Uterus (tissue), 4 donors: ENCODE results near the gene ADH1C. TPM values are rescaled to one million over a fixed set of nuclear protein-coding genes. Genes with fewer than 3 reads are reported as not detected.

Source experiments
- DNase-seq, 2 donors: peaks; one replicate each; pipeline ENCODE4 v3.0.0-alpha.2; 2019 to 2020
- H3K27ac ChIP-seq, 2 donors: fragments of 200-600 bp; sonication (generic); 1 replicate in 1 of 2; 2 replicates in 1 of 2; pipeline ENCODE4 v1.5.1; 2016 to 2018
- H3K27me3 ChIP-seq, 2 donors: fragments of 200-600 bp; sonication (generic); one replicate each; pipeline ENCODE4 v1.5.1; 2018 to 2019; ENCODE audit warnings: control low read depth in 1 of 2
- H3K36me3 ChIP-seq, 2 donors: fragments of 200-600 bp; sonication (generic); one replicate each; pipeline ENCODE4 v1.5.1; 2019; ENCODE audit warnings: control low read depth in 1 of 2
- H3K4me1 ChIP-seq, 2 donors: fragments of 200-600 bp; sonication (generic); one replicate each; pipeline ENCODE4 v1.5.1; 2018 to 2019; ENCODE audit warnings: control low read depth in 1 of 2
- H3K4me3 ChIP-seq, 2 donors: fragments of 200-600 bp; sonication (generic); 1 replicate in 1 of 2; 2 replicates in 1 of 2; pipeline ENCODE4 v1.5.1; 2018 to 2019; ENCODE audit warnings: mild to moderate bottlenecking in 1 of 2
- H3K9me3 ChIP-seq, 2 donors: fragments of 200-600 bp; sonication (generic); one replicate each; pipeline ENCODE4 v1.5.1; 2019; ENCODE audit warnings: control low read depth in 1 of 2
- CTCF ChIP-seq, 4 experiments: fragments of 200-600 bp in 2 of 4; fragments of 450-650 bp in 2 of 4; sonication (generic) in 2 of 4; IDR thresholded peaks; one replicate each; pipeline ENCODE4 v1.5.1; 2016 to 2019; ENCODE audit warnings: antibody characterized with exemption in 4 of 4, mild to moderate bottlenecking in 2 of 4, moderate library complexity in 1 of 4
- POLR2A ChIP-seq, 2 donors: fragments of 450-650 bp; IDR thresholded peaks; one replicate each; pipeline ENCODE4 v1.6.1; 2016; ENCODE audit warnings: antibody characterized with exemption in 2 of 2, mild to moderate bottlenecking in 1 of 2, moderate library complexity in 1 of 2
- intact Hi-C: fragments of 100-400 bp; cut with DNase I; formaldehyde crosslinking; loops from one replicate; pipeline ENCODE4 v1.15.1; 2023; ENCODE audit warnings: low total_unique reads
- total RNA-seq, 4 donors: library from RNA; depleted of rRNA in 3 of 4; stranded (reverse); fragments of >200 nt in 3 of 4; gene quantifications; one replicate each; pipeline versions ENCODE4 v1.1.0 to v1.2.4, GENCODE V29; 2014 to 2023
- donor health status: DM: yes; HTN: yes; CAD: no.

Gene ADH1C
- 1 to 10 TPM in 3 of 4 donors, under 1 TPM in 1; 0.29 to 4.7 (median 2.3) TPM for total RNA-seq

- Histone ChIP-seq H3K9me3 (no peaks in the 10 kb centered on the region), H3K36me3 (no peaks in the 10 kb centered on the region), H3K27ac (peak within 1 kb of the TSS; percentile 28 to 64), H3K27me3 (no peaks in the 10 kb centered on the region), H3K4me1 (no peaks in the 10 kb centered on the region), H3K4me3 (no peak within 1 kb of the TSS)
- intact Hi-C loops = no loop called here
- TF ChIP-seq CTCF (IDR thresholded peaks at IDR 0.05) (no peak), POLR2A (IDR thresholded peaks at IDR 0.05) (no peak)
- no peak for DNase-seq
Observed at GRCh38 chr4:99352602-99353537, at the start of gene ADH1C. Gene ADH1C (minus strand): TSS chr4:99352746. CDS start chr4:99352675, 71 bp downstream.

GRCh38 chr4:99400831-99401230 is 48.3 kb upstream of the ADH1C start:
- Histone ChIP-seq H3K9me3 (no peaks in the 10 kb centered on the region), H3K4me3 (no peak overlapping the region), H3K27me3 (no peaks in the 10 kb centered on the region), H3K36me3 (no peaks in the 10 kb centered on the region), H3K27ac (no peak overlapping the region), H3K4me1 (peaks cover under 1 to 10% of the 10 kb centered on the region in 2 donors)
- no peak for DNase-seq
- TF ChIP-seq POLR2A (IDR thresholded peaks at IDR 0.05) (no peak), CTCF (IDR thresholded peaks at IDR 0.05) (no peak)
- intact Hi-C loops = no loop called here

- peaks cover 8 to 13% of the 10 kb centered on the region in 2 donors for H3K4me1 ChIP-seq
- intact Hi-C loops = no loop called here
- TF ChIP-seq CTCF (IDR thresholded peaks at IDR 0.05) = no peak
- TF ChIP-seq POLR2A (IDR thresholded peaks at IDR 0.05) = no peak
- no peak overlapping the region for H3K4me3 ChIP-seq
- no peak overlapping the region for H3K27ac ChIP-seq
- H3K36me3 ChIP-seq = no peaks in the 10 kb centered on the region
- H3K9me3 ChIP-seq = no peaks in the 10 kb centered on the region
- no peaks in the 10 kb centered on the region for H3K27me3 ChIP-seq
- no peak for DNase-seq
Observed at GRCh38 chr4:99399017-99399416, 46.5 kb upstream of the ADH1C start.

GRCh38 chr4:99395595-99396364 is 43.2 kb upstream of the ADH1C start:
- Histone ChIP-seq H3K36me3 (no peaks in the 10 kb centered on the region), H3K27me3 (no peaks in the 10 kb centered on the region), H3K9me3 (no peaks in the 10 kb centered on the region), H3K4me3 (no peak overlapping the region), H3K27ac (peak overlapping the region; percentile 83 to 88), H3K4me1 (peaks cover 8 to 11% of the 10 kb centered on the region in 2 donors)
- intact Hi-C loops = no loop called here
- no peak for TF ChIP-seq CTCF (IDR thresholded peaks at IDR 0.05)
- no peak for TF ChIP-seq POLR2A (IDR thresholded peaks at IDR 0.05)
- DNase-seq = no peak
